Activated CD4-positive, alpha-beta T cell treated with anti-CD3 and anti-CD28 coated beads for 36 hours (primary cell): ENCODE measurements around the gene SRBD1. TPM values are rescaled to one million over a fixed set of nuclear protein-coding genes. Genes with fewer than 3 reads are reported as not detected.
A peak's percentile ranks its signal among the peaks of the same experiment; 100 is the strongest.

Source experiments
- ATAC-seq: fragments of 200-7000 bp; cut with Tn5 transposase; one replicate; pipeline ENCODE4 v1.10.0; 2021; ENCODE audit warnings: mild to moderate bottlenecking, moderate library complexity
- CTCF ChIA-PET: fragments of 350-600 bp; sonication (Branson Sonifier 250); formaldehyde crosslinking; loops from one replicate; lab custom pipeline; 2021; ENCODE audit warnings: antibody characterized with exemption; lab: Charles Lee
- POLR2A ChIA-PET: fragments of 350-600 bp; sonication (Branson Sonifier 250); formaldehyde crosslinking; loops from one replicate; lab custom pipeline; 2021; ENCODE audit warnings: antibody characterized with exemption, inconsistent platforms; lab: Charles Lee
- DNase-seq: peaks from one replicate; pipeline ENCODE4 v3.0.0-alpha.2; 2020
- H3K27ac Mint-ChIP-seq: one replicate; pipeline ENCODE4 v1.8.0; 2021; ENCODE audit warnings: mixed read lengths
- H3K27me3 Mint-ChIP-seq: one replicate; pipeline ENCODE4 v1.8.0; 2021; ENCODE audit warnings: mixed read lengths
- H3K36me3 Mint-ChIP-seq: one replicate; pipeline ENCODE4 v1.8.0; 2021; ENCODE audit warnings: low read depth, mixed read lengths
- H3K4me1 Mint-ChIP-seq: one replicate; pipeline ENCODE4 v1.8.0; 2021; ENCODE audit warnings: mixed read lengths
- H3K4me3 Mint-ChIP-seq: one replicate; pipeline ENCODE4 v1.8.0; 2021; ENCODE audit warnings: mild to moderate bottlenecking, moderate library complexity, mixed read lengths
- H3K9me3 Mint-ChIP-seq: one replicate; pipeline ENCODE4 v1.8.0; 2021; ENCODE audit warnings: low read depth, mixed read lengths
- intact Hi-C, 2 experiments: fragments of 100-400 bp; cut with DNase I in 1 of 2; cut with micrococcal nuclease in 1 of 2; formaldehyde crosslinking; loops; one replicate each; pipeline versions ENCODE4 v1.14.2 to v1.15.1; 2022 to 2024; cut with DNase I, micrococcal nuclease
- total RNA-seq, 2 experiments: library from RNA; stranded (reverse); gene quantifications; one replicate each; pipeline ENCODE4 v1.2.3, GENCODE V29; 2021

SRBD1 gene
- 10 to 100 TPM; 19.2 to 25.0 TPM for total RNA-seq

GRCh38 chr2:45611020-45611859, at the start of gene SRBD1:
TSS of gene SRBD1 (minus strand) at chr2:45611267. CDS start at chr2:45605441, 5,826 bp downstream.
- DNase-seq (peak; percentile 96), ATAC-seq (peak; percentile 97)
- H3K27ac Mint-ChIP-seq = peak within 1 kb of the TSS; percentile 94
- H3K4me3 Mint-ChIP-seq = peak within 1 kb of the TSS; percentile 93
- intact Hi-C loops = loop anchor here (1.0 to 5.0 kb wide), 7 partner anchors 40 to 1791 kb away; partner anchors contain the start of genes PRKCE (in 2 of the 2), CAMKMT (in 1 of the 2), MSH2 (in 1 of the 2) and PPM1B (in 1 of the 2)
- CTCF ChIA-PET = interaction anchor here (1.0 to 1.4 kb wide), 2 partner anchors 26 to 71 kb away, joined by 3 to 7 read pairs; no protein-coding TSS in a partner anchor
- POLR2A ChIA-PET = interaction anchor here (0.6 to 0.7 kb wide), 4 partner anchors 43 to 321 kb away, joined by 3 read pairs; no protein-coding TSS in a partner anchor
- H3K36me3 Mint-ChIP-seq = no peaks in the 10 kb centered on the region
- peaks cover 19% of the 10 kb centered on the region for H3K4me1 Mint-ChIP-seq
- no peaks in the 10 kb centered on the region for H3K27me3 Mint-ChIP-seq
- H3K9me3 Mint-ChIP-seq = no peaks in the 10 kb centered on the region

GRCh38 chr2:45654250-45654649, 43.2 kb upstream of the SRBD1 start:
- intact Hi-C loops = loop anchor here in 1 of 2 experiments (5.0 to 10.0 kb wide), 3 partner anchors 643 to 1261 kb away; partner anchors contain the start of genes EPAS1 and MCFD2
- POLR2A ChIA-PET = no interaction called here
- CTCF ChIA-PET = interaction anchor here (0.6 to 1.0 kb wide), 4 partner anchors 8 to 352 kb away, joined by 3 to 6 read pairs (median 4); no protein-coding TSS in a partner anchor
- Mint-ChIP-seq H3K27me3 (peaks cover 6% of the 10 kb centered on the region), H3K36me3 (peaks cover 7% of the 10 kb centered on the region), H3K27ac (no peak overlapping the region), H3K4me3 (no peak overlapping the region), H3K9me3 (no peaks in the 10 kb centered on the region), H3K4me1 (peaks cover 25% of the 10 kb centered on the region)
- DNase-seq (no peak), ATAC-seq (no peak)

- Mint-ChIP-seq H3K27me3 (peaks cover 6% of the 10 kb centered on the region), H3K36me3 (peaks cover 7% of the 10 kb centered on the region), H3K4me1 (peaks cover 27% of the 10 kb centered on the region), H3K27ac (no peak overlapping the region), H3K9me3 (no peaks in the 10 kb centered on the region), H3K4me3 (peak overlapping the region; percentile 78)
- ChIA-PET POLR2A (no interaction called here), CTCF (interaction anchor here (0.5 to 1.6 kb wide), 5 partner anchors 9 to 1671 kb away, joined by 3 to 7 read pairs (median 6); no protein-coding TSS in a partner anchor)
- intact Hi-C loops = loop anchor here in 1 of 2 experiments (5.0 to 10.0 kb wide), 3 partner anchors 644 to 1261 kb away; partner anchors contain the start of genes EPAS1 and MCFD2
- DNase-seq (no peak), ATAC-seq (no peak)
Observed at GRCh38 chr2:45653122-45653913, 42.3 kb upstream of the SRBD1 start.

- peak; percentile 50 for DNase-seq
Observed at GRCh38 chr2:45652090-45653031, 41.3 kb upstream of the SRBD1 start.

GRCh38 chr2:45651415-45652089, 40.5 kb upstream of the SRBD1 start, which contains the start of gene PRKCE:
TSS of gene PRKCE (plus strand) at chr2:45651675.
- ChIA-PET CTCF (interaction anchor here (1.6 to 7.7 kb wide), 2 partner anchors 127 to 128 kb away, joined by 7 to 63 read pairs; no protein-coding TSS in a partner anchor), POLR2A (no interaction called here)
- Mint-ChIP-seq H3K36me3 (peaks cover 7% of the 10 kb centered on the region), H3K4me3 (peak within 1 kb of the TSS; percentile 87), H3K27me3 (peaks cover 6% of the 10 kb centered on the region), H3K4me1 (peaks cover 27% of the 10 kb centered on the region), H3K27ac (peak within 1 kb of the TSS; percentile 96), H3K9me3 (no peaks in the 10 kb centered on the region)
- intact Hi-C loops = loop anchor here (1.0 to 10.0 kb wide), 7 partner anchors 40 to 1291 kb away; partner anchors contain the start of genes SRBD1 (in 2 of the 2), CAMKMT (in 1 of the 2), EPAS1 (in 1 of the 2) and MCFD2 (in 1 of the 2)
- ATAC-seq = peak; percentile 27
- peak; percentile 72 for DNase-seq

More at GRCh38 chr2:45652090-45653031, 41.3 kb upstream of the SRBD1 start:
- peaks cover 7% of the 10 kb centered on the region for H3K36me3 Mint-ChIP-seq
- H3K27ac Mint-ChIP-seq = peak overlapping the region; percentile 66
- peaks cover 6% of the 10 kb centered on the region for H3K27me3 Mint-ChIP-seq
- no peaks in the 10 kb centered on the region for H3K9me3 Mint-ChIP-seq
- H3K4me1 Mint-ChIP-seq = peaks cover 27% of the 10 kb centered on the region
- CTCF ChIA-PET = interaction anchor here (1.2 to 1.6 kb wide), 2 partner anchors 126 to 672 kb away, joined by 3 to 7 read pairs; no protein-coding TSS in a partner anchor
- POLR2A ChIA-PET = interaction anchor here (0.6 kb wide), 1 partner anchor 514 kb away, joined by 4 read pairs; no protein-coding TSS in a partner anchor
- peak overlapping the region; percentile 78 for H3K4me3 Mint-ChIP-seq
- no peak for ATAC-seq
- intact Hi-C loops = loop anchor here in 1 of 2 experiments (5.0 to 10.0 kb wide), 3 partner anchors 645 to 1262 kb away; partner anchors contain the start of genes EPAS1 and MCFD2

GRCh38 chr2:45650851-45651414, 39.9 kb upstream of the SRBD1 start:
- Mint-ChIP-seq H3K27me3 (peaks cover 6% of the 10 kb centered on the region), H3K36me3 (peaks cover 7% of the 10 kb centered on the region), H3K9me3 (no peaks in the 10 kb centered on the region), H3K4me1 (peaks cover 27% of the 10 kb centered on the region), H3K27ac (peak overlapping the region; percentile 96), H3K4me3 (peak overlapping the region; percentile 87)
- peak; percentile 94 for DNase-seq
- intact Hi-C loops = loop anchor here (1.0 to 10.0 kb wide), 8 partner anchors 40 to 1290 kb away; partner anchors contain the start of genes SRBD1 (in 2 of the 2), CAMKMT (in 1 of the 2), EPAS1 (in 1 of the 2) and MCFD2 (in 1 of the 2)
- CTCF ChIA-PET = interaction anchor here (1.6 to 7.7 kb wide), 2 partner anchors 10 to 129 kb away, joined by 4 to 63 read pairs; no protein-coding TSS in a partner anchor
- ATAC-seq = peak; percentile 85
- POLR2A ChIA-PET = interaction anchor here (0.6 to 1.5 kb wide), 3 partner anchors 128 to 1483 kb away, joined by 3 to 5 read pairs (median 4); no protein-coding TSS in a partner anchor

- intact Hi-C loops = loop anchor here (1.0 to 10.0 kb wide), 6 partner anchors 39 to 1289 kb away; partner anchors contain the start of genes CAMKMT (in 1 of the 2), EPAS1 (in 1 of the 2), MCFD2 (in 1 of the 2) and PREPL (in 1 of the 2)
- peak overlapping the region; percentile 89 for H3K27ac Mint-ChIP-seq
- peak overlapping the region; percentile 87 for H3K4me3 Mint-ChIP-seq
- peaks cover 7% of the 10 kb centered on the region for H3K36me3 Mint-ChIP-seq
- CTCF ChIA-PET = interaction anchor here (0.7 to 7.7 kb wide), 6 partner anchors 10 to 285 kb away, joined by 3 to 63 read pairs (median 4); no protein-coding TSS in a partner anchor
- peak; percentile 27 for ATAC-seq
- no peaks in the 10 kb centered on the region for H3K9me3 Mint-ChIP-seq
- H3K27me3 Mint-ChIP-seq = peaks cover 6% of the 10 kb centered on the region
- H3K4me1 Mint-ChIP-seq = peaks cover 27% of the 10 kb centered on the region
- peak; percentile 77 for DNase-seq
- POLR2A ChIA-PET = interaction anchor here (0.6 to 1.5 kb wide), 4 partner anchors 128 to 1482 kb away, joined by 3 to 5 read pairs (median 4); no protein-coding TSS in a partner anchor
Observed at GRCh38 chr2:45649858-45650811, 39.1 kb upstream of the SRBD1 start.

- intact Hi-C loops = no loop called here
- H3K27ac Mint-ChIP-seq = peak overlapping the region; percentile 31
- H3K9me3 Mint-ChIP-seq = no peaks in the 10 kb centered on the region
- ChIA-PET CTCF (interaction anchor here (0.6 to 7.7 kb wide), 7 partner anchors 9 to 286 kb away, joined by 3 to 63 read pairs (median 3); no protein-coding TSS in a partner anchor), POLR2A (interaction anchor here (1.5 kb wide), 1 partner anchor 129 kb away, joined by 4 read pairs; no protein-coding TSS in a partner anchor)
- ATAC-seq = no peak
- H3K36me3 Mint-ChIP-seq = peaks cover 7% of the 10 kb centered on the region
- no peak for DNase-seq
- peak overlapping the region; percentile 87 for H3K4me3 Mint-ChIP-seq
- peaks cover 27% of the 10 kb centered on the region for H3K4me1 Mint-ChIP-seq
- peaks cover 6% of the 10 kb centered on the region for H3K27me3 Mint-ChIP-seq
Observed at GRCh38 chr2:45649462-45649857, 38.4 kb upstream of the SRBD1 start.
